ENCODE data around the gene SDK2.

Gene SDK2

GRCh38 chr17:73689596-73690275 is 45.5 kb upstream of the SDK2 start:
- no peaks in the 10 kb centered on the region for H3K9me3 ChIP-seq (replicated peaks in 1 of 2; ENCODE audit: control insufficient read depth in 2 of 2, insufficient read depth in 1 of 2, low read depth in 1 of 2, low read length in 2 of 2)
- H2BK120ac ChIP-seq (ENCODE audit: low read depth, low read length), result no peak overlapping the region
- no peaks in the 10 kb centered on the region for H3K36me3 ChIP-seq (replicated peaks in 1 of 2; ENCODE audit: control insufficient read depth in 2 of 2, insufficient read depth in 2 of 2, low read length in 2 of 2)
- H4K91ac ChIP-seq (ENCODE audit: low read depth, low read length, poor library complexity), result no peak overlapping the region
- no peak overlapping the region for H2BK15ac ChIP-seq (ENCODE audit: low read length)
- H2AK5ac ChIP-seq (ENCODE audit: low read depth, low read length), result no peak overlapping the region
- no peak overlapping the region for H3K4me3 ChIP-seq (ENCODE audit: low read length in 2 of 2)
- H3K9ac ChIP-seq (ENCODE audit: low read depth, low read length, poor library complexity), result no peak overlapping the region
- no peak for DNase-seq (ENCODE audit: low spot score)
- H3K27me3 ChIP-seq (ENCODE audit: control insufficient read depth in 3 of 3, insufficient read depth in 3 of 3, low read depth in 1 of 3, low read length in 3 of 3), result no peaks in the 10 kb centered on the region
- no peak overlapping the region for H2BK5ac ChIP-seq (ENCODE audit: low read length)
- no peak overlapping the region for H2AFZ ChIP-seq (ENCODE audit: low read length)
- H3K4ac ChIP-seq (ENCODE audit: low read length), result no peak overlapping the region
- peaks cover 4 to 17% of the 10 kb centered on the region in 2 donors for H3K4me1 ChIP-seq (ENCODE audit: control insufficient read depth in 2 of 2, insufficient read depth in 1 of 2, low read depth in 1 of 2, low read length in 2 of 2)
- no peak overlapping the region for H3K27ac ChIP-seq (replicated peaks; ENCODE audit: low read length)
- WGBS, 2 donors (ENCODE audit: extremely low coverage in 2 of 2, insufficient read length in 2 of 2, insufficient replicate concordance in 1 of 2), result no CpG with 5 or more reads among the region's 13 CpGs
- no peak overlapping the region for H3K4me2 ChIP-seq (ENCODE audit: insufficient read depth, low read length, poor library complexity, severe bottlenecking)
- no peak overlapping the region for H3K18ac ChIP-seq (ENCODE audit: low read length)
- no peak overlapping the region for H3K23ac ChIP-seq (ENCODE audit: low read depth, low read length, poor library complexity)
- no peak overlapping the region for H2BK12ac ChIP-seq (ENCODE audit: low read length)
- H3K14ac ChIP-seq (ENCODE audit: low read length), result no peak overlapping the region
- no peaks in the 10 kb centered on the region for H3K79me1 ChIP-seq (ENCODE audit: low read depth, low read length)
- no peak overlapping the region for H4K8ac ChIP-seq (ENCODE audit: low read depth, low read length)

- no peak overlapping the region for H3K14ac ChIP-seq (ENCODE audit: low read length)
Observed at GRCh38 chr17:73686961-73687360, 42.7 kb upstream of the SDK2 start.

GRCh38 chr17:73686126-73686525 is 41.9 kb upstream of the SDK2 start:
- DNase-seq (ENCODE audit: low spot score), result no peak
- H3K27me3 ChIP-seq (ENCODE audit: control insufficient read depth in 3 of 3, insufficient read depth in 3 of 3, low read depth in 1 of 3, low read length in 3 of 3), result peaks cover 0 to 11% (median 0%) of the 10 kb centered on the region in 3 experiments
- H3K36me3 ChIP-seq (replicated peaks in 1 of 2; ENCODE audit: control insufficient read depth in 2 of 2, insufficient read depth in 2 of 2, low read length in 2 of 2), result no peaks in the 10 kb centered on the region

More at GRCh38 chr17:73686961-73687360, 42.7 kb upstream of the SDK2 start:
- Histone ChIP-seq H3K4ac (ENCODE audit: low read length) (no peak overlapping the region), H4K8ac (ENCODE audit: low read depth, low read length) (no peak overlapping the region), H2AK5ac (ENCODE audit: low read depth, low read length) (no peak overlapping the region), H3K36me3 (replicated peaks in 1 of 2; ENCODE audit: control insufficient read depth in 2 of 2, insufficient read depth in 2 of 2, low read length in 2 of 2) (no peaks in the 10 kb centered on the region), H3K4me2 (ENCODE audit: insufficient read depth, low read length, poor library complexity, severe bottlenecking) (no peak overlapping the region), H2BK12ac (ENCODE audit: low read length) (no peak overlapping the region), H3K9ac (ENCODE audit: low read depth, low read length, poor library complexity) (no peak overlapping the region), H4K91ac (ENCODE audit: low read depth, low read length, poor library complexity) (no peak overlapping the region), H3K27me3 (ENCODE audit: control insufficient read depth in 3 of 3, insufficient read depth in 3 of 3, low read depth in 1 of 3, low read length in 3 of 3) (peaks cover 0 to 7% (median 0%) of the 10 kb centered on the region in 3 experiments), H3K9me3 (replicated peaks in 1 of 2; ENCODE audit: control insufficient read depth in 2 of 2, insufficient read depth in 1 of 2, low read depth in 1 of 2, low read length in 2 of 2) (no peaks in the 10 kb centered on the region), H2AFZ (ENCODE audit: low read length) (no peak overlapping the region), H2BK5ac (ENCODE audit: low read length) (no peak overlapping the region), H3K4me1 (ENCODE audit: control insufficient read depth in 2 of 2, insufficient read depth in 1 of 2, low read depth in 1 of 2, low read length in 2 of 2) (peaks cover 4 to 9% of the 10 kb centered on the region in 2 donors), H3K79me1 (ENCODE audit: low read depth, low read length) (no peaks in the 10 kb centered on the region), H3K23ac (ENCODE audit: low read depth, low read length, poor library complexity) (no peak overlapping the region), H3K27ac (replicated peaks; ENCODE audit: low read length) (no peak overlapping the region), H3K18ac (ENCODE audit: low read length) (no peak overlapping the region), H2BK120ac (ENCODE audit: low read depth, low read length) (no peak overlapping the region), H3K4me3 (ENCODE audit: low read length in 2 of 2) (no peak overlapping the region), H2BK15ac (ENCODE audit: low read length) (no peak overlapping the region)
- no peak for DNase-seq (ENCODE audit: low spot score)
- no CpG with 5 or more reads among the region's 3 CpGs for WGBS, 2 donors (ENCODE audit: extremely low coverage in 2 of 2, insufficient read length in 2 of 2, insufficient replicate concordance in 1 of 2)

GRCh38 chr17:73684183-73684582 is 39.9 kb upstream of the SDK2 start:
- H3K4me2 ChIP-seq (ENCODE audit: insufficient read depth, low read length, poor library complexity, severe bottlenecking), result no peak overlapping the region
- no peak overlapping the region for H3K14ac ChIP-seq (ENCODE audit: low read length)
- no peak overlapping the region for H4K91ac ChIP-seq (ENCODE audit: low read depth, low read length, poor library complexity)
- no peak overlapping the region for H3K9ac ChIP-seq (ENCODE audit: low read depth, low read length, poor library complexity)
- H2AFZ ChIP-seq (ENCODE audit: low read length), result no peak overlapping the region
- H3K4me1 ChIP-seq (ENCODE audit: control insufficient read depth in 2 of 2, insufficient read depth in 1 of 2, low read depth in 1 of 2, low read length in 2 of 2), result no peaks in the 10 kb centered on the region
- H3K36me3 ChIP-seq (replicated peaks in 1 of 2; ENCODE audit: control insufficient read depth in 2 of 2, insufficient read depth in 2 of 2, low read length in 2 of 2), result no peaks in the 10 kb centered on the region
- WGBS, 2 donors (ENCODE audit: extremely low coverage in 2 of 2, insufficient read length in 2 of 2, insufficient replicate concordance in 1 of 2), result no CpG with 5 or more reads among the region's 3 CpGs
- H2BK15ac ChIP-seq (ENCODE audit: low read length), result no peak overlapping the region
- H3K4me3 ChIP-seq (ENCODE audit: low read length in 2 of 2), result no peak overlapping the region
- no peak overlapping the region for H2BK5ac ChIP-seq (ENCODE audit: low read length)
- no peak overlapping the region for H2AK5ac ChIP-seq (ENCODE audit: low read depth, low read length)
- no peaks in the 10 kb centered on the region for H3K79me1 ChIP-seq (ENCODE audit: low read depth, low read length)
- no peak overlapping the region for H2BK12ac ChIP-seq (ENCODE audit: low read length)
- peaks cover 0 to 11% (median 0%) of the 10 kb centered on the region in 3 experiments for H3K27me3 ChIP-seq (ENCODE audit: control insufficient read depth in 3 of 3, insufficient read depth in 3 of 3, low read depth in 1 of 3, low read length in 3 of 3)
- no peak for DNase-seq (ENCODE audit: low spot score)
- H3K9me3 ChIP-seq (replicated peaks in 1 of 2; ENCODE audit: control insufficient read depth in 2 of 2, insufficient read depth in 1 of 2, low read depth in 1 of 2, low read length in 2 of 2), result no peaks in the 10 kb centered on the region
- no peak overlapping the region for H3K23ac ChIP-seq (ENCODE audit: low read depth, low read length, poor library complexity)
- no peak overlapping the region for H3K27ac ChIP-seq (replicated peaks; ENCODE audit: low read length)
- no peak overlapping the region for H4K8ac ChIP-seq (ENCODE audit: low read depth, low read length)
- no peak overlapping the region for H2BK120ac ChIP-seq (ENCODE audit: low read depth, low read length)
- H3K4ac ChIP-seq (ENCODE audit: low read length), result no peak overlapping the region
- no peak overlapping the region for H3K18ac ChIP-seq (ENCODE audit: low read length)

More at GRCh38 chr17:73686126-73686525, 41.9 kb upstream of the SDK2 start:
- Histone ChIP-seq H2BK12ac (ENCODE audit: low read length) (no peak overlapping the region), H3K27ac (replicated peaks; ENCODE audit: low read length) (no peak overlapping the region), H3K9ac (ENCODE audit: low read depth, low read length, poor library complexity) (no peak overlapping the region), H3K18ac (ENCODE audit: low read length) (no peak overlapping the region), H2BK120ac (ENCODE audit: low read depth, low read length) (no peak overlapping the region), H3K23ac (ENCODE audit: low read depth, low read length, poor library complexity) (no peak overlapping the region), H2AFZ (ENCODE audit: low read length) (no peak overlapping the region), H3K14ac (ENCODE audit: low read length) (no peak overlapping the region), H3K4me3 (ENCODE audit: low read length in 2 of 2) (no peak overlapping the region), H4K91ac (ENCODE audit: low read depth, low read length, poor library complexity) (no peak overlapping the region), H2BK5ac (ENCODE audit: low read length) (no peak overlapping the region), H3K9me3 (replicated peaks in 1 of 2; ENCODE audit: control insufficient read depth in 2 of 2, insufficient read depth in 1 of 2, low read depth in 1 of 2, low read length in 2 of 2) (no peaks in the 10 kb centered on the region), H3K4ac (ENCODE audit: low read length) (no peak overlapping the region), H3K4me1 (ENCODE audit: control insufficient read depth in 2 of 2, insufficient read depth in 1 of 2, low read depth in 1 of 2, low read length in 2 of 2) (peaks cover 0 to 3% of the 10 kb centered on the region in 2 donors), H3K79me1 (ENCODE audit: low read depth, low read length) (no peaks in the 10 kb centered on the region), H4K8ac (ENCODE audit: low read depth, low read length) (no peak overlapping the region), H2BK15ac (ENCODE audit: low read length) (no peak overlapping the region), H2AK5ac (ENCODE audit: low read depth, low read length) (no peak overlapping the region), H3K4me2 (ENCODE audit: insufficient read depth, low read length, poor library complexity, severe bottlenecking) (no peak overlapping the region)

Measured in neuronal stem cell (in vitro differentiated cells).